HepG2 (cell line): ENCODE measurements around the gene TMBIM6. TPM values are rescaled to one million over a fixed set of nuclear protein-coding genes. Genes with fewer than 3 reads are reported as not detected.

Source experiments
- ARID2 ChIP-seq: sonication (generic); formaldehyde crosslinking; IDR thresholded peaks from 2 replicates; pipeline ENCODE4 v1.8.1; 2022; ENCODE audit warnings: mild to moderate bottlenecking, missing genetic modification reagents, borderline replicate concordance
- ATF1 ChIP-seq: IDR thresholded peaks from 2 replicates; pipeline ENCODE4 v1.6.1; 2016; ENCODE audit warnings: mild to moderate bottlenecking, control low read depth
- ATRX ChIP-seq: sonication (generic); formaldehyde crosslinking; IDR thresholded peaks from 2 replicates; pipeline ENCODE4 v1.4.0; 2020; ENCODE audit warnings: missing genetic modification reagents, borderline replicate concordance
- JUN ChIP-seq: sonication (generic); formaldehyde crosslinking; IDR thresholded peaks from 2 replicates; pipeline ENCODE4 v1.4.0; 2020; ENCODE audit warnings: mild to moderate bottlenecking, missing genetic modification reagents
- JUNB ChIP-seq: sonication (generic); formaldehyde crosslinking; IDR thresholded peaks from 2 replicates; pipeline ENCODE4 v1.8.0; 2022; ENCODE audit warnings: missing genetic modification reagents, mild to moderate bottlenecking, borderline replicate concordance
- MTA1 ChIP-seq: sonication (generic); formaldehyde crosslinking; IDR thresholded peaks from 2 replicates; pipeline ENCODE4 v1.4.0; 2020; ENCODE audit warnings: missing genetic modification reagents, mild to moderate bottlenecking, borderline replicate concordance
- MYNN ChIP-seq: sonication (generic); formaldehyde crosslinking; IDR thresholded peaks from 2 replicates; pipeline ENCODE4 v1.4.0; 2020; ENCODE audit warnings: mild to moderate bottlenecking, low read depth, missing genetic modification reagents
- NFE2L2 ChIP-seq: fragments of 150-350 bp; IDR thresholded peaks from 2 replicates; pipeline ENCODE4 v1.6.1; 2014; ENCODE audit warnings: low read length
- NFYC ChIP-seq: IDR thresholded peaks from 2 replicates; pipeline ENCODE4 v1.6.1; 2016; ENCODE audit warnings: missing genetic modification reagents, missing compliant biosample characterization
- NR2C2 ChIP-seq: sonication (generic); formaldehyde crosslinking; IDR thresholded peaks from 2 replicates; pipeline ENCODE4 v1.4.0; 2020; ENCODE audit warnings: missing genetic modification reagents, mild to moderate bottlenecking, moderate library complexity, borderline replicate concordance
- POLR2AphosphoS2 ChIP-seq: IDR thresholded peaks from 2 replicates; pipeline ENCODE4 v1.6.1; 2011; ENCODE audit warnings: low read depth, low read length, improper control_type of control experiment
- PPARG ChIP-seq: conservative IDR thresholded peaks from 2 replicates; pipeline ENCODE4 v1.6.1; 2016; ENCODE audit warnings: missing biosample characterization, missing genetic modification reagents
- RFX3 ChIP-seq: IDR thresholded peaks from 2 replicates; pipeline ENCODE4 v1.6.1; 2016; ENCODE audit warnings: missing biosample characterization, missing genetic modification reagents
- ZHX2 ChIP-seq, 2 experiments: sonication (generic) in 1 of 2; formaldehyde crosslinking in 1 of 2; IDR thresholded peaks; 2 replicates each; pipeline versions ENCODE4 v1.6.1 to v1.9.0; 2014 to 2022; ENCODE audit warnings: antibody characterized with exemption in 1 of 2, borderline replicate concordance in 1 of 2, inconsistent platforms in 1 of 2, low read depth in 1 of 2, missing genetic modification reagents in 1 of 2
- ZMAT3 ChIP-seq: sonication (generic); formaldehyde crosslinking; conservative IDR thresholded peaks from 2 replicates; pipeline ENCODE4 v1.7.0; 2021; ENCODE audit warnings: missing genetic modification reagents
- ZNF326 ChIP-seq: sonication (generic); formaldehyde crosslinking; IDR thresholded peaks from 2 replicates; pipeline ENCODE4 v1.4.0; 2020; ENCODE audit warnings: missing genetic modification reagents, borderline replicate concordance
- ZNF331 ChIP-seq: sonication (generic); formaldehyde crosslinking; IDR thresholded peaks from 2 replicates; pipeline ENCODE4 v1.4.0; 2020; ENCODE audit warnings: missing genetic modification reagents
- ZNF589 ChIP-seq: sonication (generic); formaldehyde crosslinking; conservative IDR thresholded peaks from 2 replicates; pipeline ENCODE4 v1.8.0; 2022; ENCODE audit warnings: mild to moderate bottlenecking, moderate library complexity, missing genetic modification reagents
- ZNF703 ChIP-seq: sonication (generic); formaldehyde crosslinking; IDR thresholded peaks from 2 replicates; pipeline ENCODE4 v1.5.1; 2020; ENCODE audit warnings: missing genetic modification reagents, mild to moderate bottlenecking, moderate library complexity, borderline replicate concordance
- polyA plus RNA-seq, 8 experiments: library from polyadenylated mRNA; depleted of rRNA in 3 of 8; stranded (reverse) in 7 of 8; unstranded in 1 of 8; fragments of >200 nt; fragmentation: Illumina TruSeq in 4 of 8; extraction: Trizol in 4 of 8; gene quantifications; 2 replicates each; pipeline versions ENCODE4 v1.2.1 to v1.2.3, GENCODE V29; 2011 to 2016; ENCODE audit warnings: low read depth in 4 of 8, missing spikeins in 1 of 8, mixed read lengths in 1 of 8; ENCODE audit not compliant: insufficient read depth in 1 of 8
- total RNA-seq, 5 experiments: library from RNA; depleted of rRNA; stranded (reverse); fragments of >200 nt; fragmentation: Illumina TruSeq; extraction: Trizol; gene quantifications; 2 replicates each; pipeline ENCODE4 v1.2.3, GENCODE V29; 2016; ENCODE audit warnings: low read depth in 1 of 5
- TF ChIP-seq, protein P1 (sequence below): sonication (generic); formaldehyde crosslinking; IDR thresholded peaks from 2 replicates; pipeline ENCODE4 v1.4.0; 2020; ENCODE audit warnings: mild to moderate bottlenecking, missing genetic modification reagents
- TF ChIP-seq, protein P2 (sequence below): sonication (generic); formaldehyde crosslinking; IDR thresholded peaks from 2 replicates; pipeline ENCODE4 v1.8.1; 2023; ENCODE audit warnings: missing genetic modification reagents, mild to moderate bottlenecking, borderline replicate concordance
- TF ChIP-seq, protein P3 (sequence below): IDR thresholded peaks from 2 replicates; pipeline ENCODE4 v1.6.1; 2016; ENCODE audit warnings: low read depth

TMBIM6 gene
- total and polyA plus RNA-seq, 2 of the 13 experiments (the other 11 are each of a cell fraction or from before 2014, with no cell fraction given) = 412 to 468 TPM

DNA sequence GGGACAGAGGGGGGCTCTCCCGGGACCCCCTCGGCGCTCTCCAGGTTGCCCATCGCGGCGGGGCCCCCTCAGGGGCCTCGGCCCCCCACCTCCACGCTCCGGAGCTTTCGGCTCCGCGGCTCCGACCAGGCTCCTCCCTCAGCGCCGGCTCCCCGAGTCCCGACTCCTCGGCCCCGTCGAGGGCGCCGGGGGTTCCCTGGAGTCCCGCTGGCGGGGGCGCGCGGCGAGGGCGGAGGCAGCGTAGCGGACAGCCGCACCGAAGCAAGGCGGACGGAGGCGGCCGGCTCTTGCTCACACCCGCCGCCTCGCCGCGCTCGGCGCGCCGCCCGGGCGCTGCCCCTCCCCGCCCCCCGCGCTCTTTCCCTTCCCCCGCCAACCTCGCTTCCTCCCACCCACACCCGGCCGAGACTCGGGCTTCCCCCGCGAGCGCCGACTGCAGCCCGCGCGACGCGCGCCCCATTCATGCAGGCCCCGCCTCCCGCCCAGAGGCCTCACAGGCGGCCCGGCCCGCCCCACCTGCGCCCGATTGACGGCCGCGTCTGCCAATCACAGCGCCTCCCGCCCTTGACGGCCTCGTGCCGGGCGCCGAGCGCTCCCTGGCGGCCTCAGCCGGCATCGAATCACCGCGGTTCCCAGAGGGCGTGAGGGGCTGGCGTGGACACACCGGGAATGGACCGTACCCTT is 34.1 kb upstream of the TMBIM6 start, which contains the start of gene FMNL3 (continued):
- TF ChIP-seq ZHX2 (IDR thresholded peaks at IDR 0.05; ENCODE audit: low read depth) (no peak), ZHX2 (CRISPR knock-in tag; IDR thresholded peaks at IDR 0.05; ENCODE audit: borderline replicate concordance) (no peak), MTA1 (no peak), NFYC (CRISPR knock-in tag) (peak; percentile 97), ZNF703 (CRISPR knock-in tag) (no peak), JUNB (peak; percentile 29; the same call in 1 of the 2 replicates), MYNN (CRISPR knock-in tag) (no peak), ZNF331 (CRISPR knock-in tag) (peak; percentile 85), PPARG (peak; percentile 51; the same call in 1 of the 2 replicates), NFE2L2 (no peak), POLR2AphosphoS2 (no peak), ZMAT3 (CRISPR knock-in tag) (peak; percentile 94), JUN (CRISPR knock-in tag) (no peak), ZNF589 (CRISPR knock-in tag) (no peak; the same call in 1 of the 2 replicates), ATF1 (no peak), ATRX (CRISPR knock-in tag) (no peak), ARID2 (0 out of 2 replicates have a peak, but pooled peaks have one; percentile 64), ZNF326 (CRISPR knock-in tag) (no peak), RFX3 (CRISPR knock-in tag) (no peak), NR2C2 (CRISPR knock-in tag) (no peak)
- TF ChIP-seq, protein P1, sequence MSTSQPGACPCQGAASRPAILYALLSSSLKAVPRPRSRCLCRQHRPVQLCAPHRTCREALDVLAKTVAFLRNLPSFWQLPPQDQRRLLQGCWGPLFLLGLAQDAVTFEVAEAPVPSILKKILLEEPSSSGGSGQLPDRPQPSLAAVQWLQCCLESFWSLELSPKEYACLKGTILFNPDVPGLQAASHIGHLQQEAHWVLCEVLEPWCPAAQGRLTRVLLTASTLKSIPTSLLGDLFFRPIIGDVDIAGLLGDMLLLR (CRISPR knock-in tag) = peak; percentile 65; the same call in 1 of the 2 replicates
- TF ChIP-seq, protein P2, sequence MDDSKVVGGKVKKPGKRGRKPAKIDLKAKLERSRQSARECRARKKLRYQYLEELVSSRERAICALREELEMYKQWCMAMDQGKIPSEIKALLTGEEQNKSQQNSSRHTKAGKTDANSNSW (CRISPR knock-in tag) = no peak
- TF ChIP-seq, protein P3, sequence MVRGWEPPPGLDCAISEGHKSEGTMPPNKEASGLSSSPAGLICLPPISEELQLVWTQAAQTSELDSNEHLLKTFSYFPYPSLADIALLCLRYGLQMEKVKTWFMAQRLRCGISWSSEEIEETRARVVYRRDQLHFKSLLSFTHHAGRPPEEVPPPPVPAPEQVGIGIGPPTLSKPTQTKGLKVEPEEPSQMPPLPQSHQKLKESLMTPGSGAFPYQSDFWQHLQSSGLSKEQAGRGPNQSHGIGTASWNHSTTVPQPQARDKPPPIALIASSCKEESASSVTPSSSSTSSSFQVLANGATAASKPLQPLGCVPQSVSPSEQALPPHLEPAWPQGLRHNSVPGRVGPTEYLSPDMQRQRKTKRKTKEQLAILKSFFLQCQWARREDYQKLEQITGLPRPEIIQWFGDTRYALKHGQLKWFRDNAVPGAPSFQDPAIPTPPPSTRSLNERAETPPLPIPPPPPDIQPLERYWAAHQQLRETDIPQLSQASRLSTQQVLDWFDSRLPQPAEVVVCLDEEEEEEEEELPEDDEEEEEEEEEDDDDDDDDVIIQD = 0 out of 2 replicates have a peak, but pooled peaks have one; percentile 19
